ENCODE data around the gene SLC9A9.
A peak's percentile ranks its signal among the peaks of the same experiment; 100 is the strongest.

Gene SLC9A9

DNA sequence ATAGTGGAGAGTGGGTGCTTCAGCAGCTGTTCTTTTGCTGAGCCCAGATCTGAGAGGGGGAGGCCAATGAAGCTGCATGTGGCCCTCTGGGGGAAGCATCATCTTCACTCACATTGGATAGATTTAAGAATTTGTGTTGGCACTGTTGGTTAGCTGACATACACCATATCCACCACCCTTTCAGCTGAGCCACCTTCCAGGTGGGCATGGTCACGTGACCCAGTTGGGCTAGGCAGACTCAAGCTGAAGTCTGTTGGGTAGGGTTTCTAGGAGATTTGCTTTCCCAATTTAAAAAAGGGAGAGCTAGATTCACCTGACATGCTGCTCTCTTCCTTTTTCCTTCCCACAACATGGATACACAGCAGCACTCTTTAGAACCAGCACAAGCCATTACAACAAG is 417.7 kb downstream of the SLC9A9 start:
- no peak overlapping the region for H3K4me3 ChIP-seq (ENCODE audit: low read depth, low read length)
- no peak for DNase-seq (ENCODE audit: low read depth)
- TF ChIP-seq, protein P1, sequence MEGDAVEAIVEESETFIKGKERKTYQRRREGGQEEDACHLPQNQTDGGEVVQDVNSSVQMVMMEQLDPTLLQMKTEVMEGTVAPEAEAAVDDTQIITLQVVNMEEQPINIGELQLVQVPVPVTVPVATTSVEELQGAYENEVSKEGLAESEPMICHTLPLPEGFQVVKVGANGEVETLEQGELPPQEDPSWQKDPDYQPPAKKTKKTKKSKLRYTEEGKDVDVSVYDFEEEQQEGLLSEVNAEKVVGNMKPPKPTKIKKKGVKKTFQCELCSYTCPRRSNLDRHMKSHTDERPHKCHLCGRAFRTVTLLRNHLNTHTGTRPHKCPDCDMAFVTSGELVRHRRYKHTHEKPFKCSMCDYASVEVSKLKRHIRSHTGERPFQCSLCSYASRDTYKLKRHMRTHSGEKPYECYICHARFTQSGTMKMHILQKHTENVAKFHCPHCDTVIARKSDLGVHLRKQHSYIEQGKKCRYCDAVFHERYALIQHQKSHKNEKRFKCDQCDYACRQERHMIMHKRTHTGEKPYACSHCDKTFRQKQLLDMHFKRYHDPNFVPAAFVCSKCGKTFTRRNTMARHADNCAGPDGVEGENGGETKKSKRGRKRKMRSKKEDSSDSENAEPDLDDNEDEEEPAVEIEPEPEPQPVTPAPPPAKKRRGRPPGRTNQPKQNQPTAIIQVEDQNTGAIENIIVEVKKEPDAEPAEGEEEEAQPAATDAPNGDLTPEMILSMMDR (conservative IDR thresholded peaks at IDR 0.05; ENCODE audit: low read depth, low read length): no peak

DNA sequence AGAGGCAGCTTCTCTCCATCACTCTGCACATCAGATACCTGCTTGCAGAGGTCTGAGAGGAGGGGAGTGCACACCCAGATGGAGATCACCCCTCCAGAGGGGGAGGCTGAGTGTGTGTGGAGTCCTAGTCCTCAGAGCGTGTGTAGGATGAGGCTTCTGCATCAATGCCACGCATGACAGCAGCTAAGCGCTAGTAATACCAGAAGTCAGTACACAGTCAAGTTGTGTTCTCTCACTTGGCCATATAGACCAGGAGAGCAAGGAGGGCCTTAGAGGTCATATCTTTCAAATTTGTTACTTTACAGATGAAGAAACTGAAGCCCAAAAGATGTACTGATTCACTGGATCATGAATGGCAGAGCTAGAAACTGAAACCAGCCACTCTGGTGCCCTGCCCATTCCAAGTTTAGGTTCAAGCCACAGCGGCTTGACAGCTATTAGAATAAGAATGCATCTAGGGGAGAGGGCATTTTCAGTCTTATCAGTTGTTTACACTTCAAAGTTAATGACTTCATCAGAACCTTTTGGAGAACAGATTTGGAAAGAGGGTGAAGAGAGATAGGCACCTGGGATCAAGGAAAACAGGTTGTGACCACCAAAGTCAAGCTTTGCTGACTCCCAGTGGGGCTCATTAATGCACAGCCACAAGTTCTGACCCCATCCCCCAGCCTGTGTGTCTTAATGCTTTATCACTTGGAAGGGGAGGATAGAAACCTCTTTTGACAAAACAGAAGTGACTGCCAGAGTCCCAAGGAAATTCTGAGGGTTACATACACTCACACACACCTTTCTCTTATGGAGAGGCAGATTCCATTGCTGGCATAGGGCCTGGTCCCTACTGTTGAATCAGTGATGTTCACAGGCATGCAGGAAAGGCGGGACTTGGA is 418.4 kb downstream of the SLC9A9 start:
- DNase-seq (ENCODE audit: low read depth): peak; percentile 43
- TF ChIP-seq, protein P1 (conservative IDR thresholded peaks at IDR 0.05; ENCODE audit: low read depth, low read length): no peak

DNA sequence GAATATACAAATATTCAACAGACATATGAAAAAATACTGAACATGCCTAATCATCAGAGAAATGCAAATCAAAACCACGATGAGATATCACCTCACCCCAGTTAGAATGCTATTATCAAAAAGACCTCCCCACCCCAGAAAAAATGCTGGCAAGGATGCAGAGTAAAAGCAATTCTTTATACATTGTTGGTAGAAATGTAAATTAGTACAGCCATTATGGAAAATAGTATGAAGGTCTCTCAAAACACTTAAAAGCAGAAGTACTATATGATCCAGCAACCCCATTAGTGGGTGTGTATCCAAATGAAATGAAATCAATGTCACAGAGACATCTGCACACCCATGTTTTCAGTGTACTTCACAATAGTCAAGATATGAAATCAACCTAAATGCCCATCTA is 420.0 kb downstream of the SLC9A9 start:
- TF ChIP-seq, protein P1 (conservative IDR thresholded peaks at IDR 0.05; ENCODE audit: low read depth, low read length): no peak
- H3K4me3 ChIP-seq (ENCODE audit: low read depth, low read length): no peak overlapping the region
- DNase-seq (ENCODE audit: low read depth): no peak

More for the DNA sequence above, 418.4 kb downstream of the SLC9A9 start:
- no peak overlapping the region for H3K4me3 ChIP-seq (ENCODE audit: low read depth, low read length)

DNA sequence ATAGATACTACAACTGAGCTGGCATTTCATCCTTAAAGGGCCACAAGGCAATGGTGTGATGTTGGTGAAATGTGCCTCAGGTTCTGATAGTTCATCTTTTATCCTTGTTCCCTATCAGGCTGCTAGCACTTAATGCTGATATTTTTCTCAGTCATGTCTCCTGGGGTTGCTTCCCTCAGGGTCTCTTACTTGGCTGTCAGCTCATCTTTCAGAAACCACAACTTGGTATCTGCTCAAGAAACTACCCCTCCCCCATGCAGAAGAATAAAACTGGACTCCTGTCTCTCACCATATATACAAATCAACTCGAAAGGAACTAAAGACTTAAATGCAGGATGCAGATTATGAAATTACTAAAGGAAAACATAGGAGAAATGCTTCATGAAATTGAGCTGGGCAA is 420.6 kb downstream of the SLC9A9 start:
- TF ChIP-seq, protein P1 (conservative IDR thresholded peaks at IDR 0.05; ENCODE audit: low read depth, low read length): no peak
- peak; percentile 49 for DNase-seq (ENCODE audit: low read depth)

DNA sequence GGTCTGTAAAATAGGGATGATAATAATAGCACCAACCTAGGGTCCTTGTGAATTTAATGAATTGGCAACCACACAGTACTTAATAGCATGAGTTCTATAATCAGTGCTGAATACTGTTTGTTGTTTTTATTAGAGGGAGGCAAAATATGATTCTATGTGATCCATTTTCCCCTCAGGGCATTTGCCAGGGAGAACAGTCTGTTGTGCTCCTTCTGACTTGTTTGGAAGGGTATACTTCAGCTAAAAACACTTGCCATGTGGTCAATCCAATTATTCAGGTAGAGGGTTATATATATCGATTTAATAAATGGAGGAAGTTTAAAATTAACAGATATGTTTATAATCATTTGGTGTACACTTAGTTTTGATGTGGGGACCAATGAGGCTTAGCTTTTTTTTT is 423.4 kb downstream of the SLC9A9 start:
- DNase-seq (ENCODE audit: low read depth): no peak
- TF ChIP-seq, protein P1 (conservative IDR thresholded peaks at IDR 0.05; ENCODE audit: low read depth, low read length): no peak
- no peak overlapping the region for H3K4me3 ChIP-seq (ENCODE audit: low read depth, low read length)

More for the DNA sequence above, 420.6 kb downstream of the SLC9A9 start:
- no peak overlapping the region for H3K4me3 ChIP-seq (ENCODE audit: low read depth, low read length)

DNA sequence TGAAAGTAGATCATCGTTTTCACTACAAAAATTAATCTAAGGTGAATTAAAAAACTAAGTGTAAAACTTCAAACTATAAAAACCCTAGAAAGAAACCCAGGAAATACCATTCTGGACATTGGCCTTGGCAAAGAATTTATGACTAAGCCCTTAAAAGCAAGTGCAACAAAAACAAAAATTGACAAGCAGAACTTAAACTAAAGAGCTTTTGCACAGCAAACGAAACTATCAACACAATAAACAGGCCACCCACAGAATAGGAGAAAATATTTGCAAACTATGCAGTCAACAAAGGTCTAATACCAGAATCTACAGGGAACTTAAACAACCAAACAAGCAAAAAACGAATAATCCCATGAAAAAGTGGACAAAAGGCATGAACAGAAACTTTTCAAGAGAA is 426.7 kb downstream of the SLC9A9 start:
- DNase-seq (ENCODE audit: low read depth): peak; percentile 47
- no peak overlapping the region for H3K4me3 ChIP-seq (ENCODE audit: low read depth, low read length)
- TF ChIP-seq, protein P1 (conservative IDR thresholded peaks at IDR 0.05; ENCODE audit: low read depth, low read length): no peak

DNA sequence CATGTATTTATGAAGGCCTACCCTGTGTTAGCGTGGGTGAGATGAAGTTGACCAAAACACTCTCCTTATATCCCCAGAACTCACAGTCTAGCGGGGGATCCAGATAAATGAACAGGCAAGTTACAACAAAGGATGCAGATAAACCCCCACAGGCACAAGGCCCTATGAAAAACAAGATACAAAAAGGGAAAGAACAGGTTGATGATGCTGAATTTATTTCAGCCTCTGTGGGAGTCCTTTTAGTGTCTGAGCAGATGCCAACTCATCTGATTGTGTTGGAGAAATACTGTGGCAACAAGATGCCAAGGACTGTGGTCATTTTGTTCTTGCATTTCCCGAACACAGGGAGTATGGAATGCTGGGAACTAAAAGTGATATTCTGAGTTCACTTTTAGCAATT is 428.7 kb downstream of the SLC9A9 start:
- TF ChIP-seq, protein P1 (conservative IDR thresholded peaks at IDR 0.05; ENCODE audit: low read depth, low read length): no peak
- no peak overlapping the region for H3K4me3 ChIP-seq (ENCODE audit: low read depth, low read length)
- DNase-seq (ENCODE audit: low read depth): no peak
